Left renal pelvis (tissue), 4 donors: ENCODE measurements around the gene PPM1H. TPM values are rescaled to one million over a fixed set of nuclear protein-coding genes. Genes with fewer than 3 reads are reported as not detected.
"Not testable (repeated sequence)": the region's sequence is repeated elsewhere in the genome, so short reads cannot be mapped to it uniquely, and the experiment has no call there.

Source experiments
- DNase-seq, 4 donors: peaks; one replicate each; pipeline ENCODE4 v3.0.0-alpha.2; 2013; ENCODE audit warnings: low read depth in 4 of 4, low spot score in 3 of 4
- polyA plus RNA-seq, 4 donors: library from polyadenylated mRNA; unstranded; fragments of 120-200 nt; gene quantifications; one replicate each; pipeline ENCODE4 v1.2.1, GENCODE V29; 2013; ENCODE audit not compliant: insufficient read length in 4 of 4

Gene PPM1H
- polyA plus RNA-seq, 4 donors: 4.1 to 30.8 (median 28.2) TPM

GRCh38 chr12:62948123-62948522 is 13.2 kb upstream of the PPM1H start:
- no peak for DNase-seq

- no peak for DNase-seq
Measured at GRCh38 chr12:62947364-62947763, 12.4 kb upstream of the PPM1H start.

- DNase-seq: no peak
Measured at GRCh38 chr12:62943779-62944395, 8.9 kb upstream of the PPM1H start.

GRCh38 chr12:62942316-62942715 is 7.4 kb upstream of the PPM1H start:
- DNase-seq: not testable (repeated sequence)

GRCh38 chr12:62934239-62934798 is 631 bp downstream of the PPM1H start:
- no peak for DNase-seq

DNA sequence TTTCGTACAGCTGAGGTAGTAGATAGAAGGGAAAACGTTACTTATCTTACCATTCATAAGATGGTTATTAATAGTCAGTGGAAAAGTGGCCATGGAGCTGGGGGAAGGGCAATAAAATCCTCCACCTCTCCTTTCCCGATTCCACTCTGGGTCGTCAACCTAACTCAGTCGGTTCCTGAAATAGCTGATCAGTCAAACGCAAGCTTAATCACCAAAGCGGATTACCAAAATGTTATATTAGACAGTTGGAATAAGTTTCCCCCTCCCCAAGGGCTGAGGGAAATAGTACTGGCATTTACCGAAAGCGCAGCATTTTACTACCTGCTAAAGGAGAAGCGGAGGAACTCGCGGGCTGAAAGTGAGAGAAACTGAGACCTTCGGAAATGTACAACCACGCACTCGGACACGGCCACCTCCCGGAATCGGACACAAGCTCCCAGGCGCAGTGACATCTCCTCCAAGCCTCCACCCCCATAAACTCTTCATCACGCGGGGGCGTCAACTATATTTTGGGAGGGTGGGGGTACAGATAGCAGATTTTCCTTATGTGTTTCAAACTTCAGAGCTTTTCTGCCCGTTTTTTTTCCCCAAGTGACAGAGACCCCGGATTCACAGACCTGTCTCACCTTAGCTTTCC is 1.2 kb downstream of the PPM1H start:
- DNase-seq: no peak

DNA sequence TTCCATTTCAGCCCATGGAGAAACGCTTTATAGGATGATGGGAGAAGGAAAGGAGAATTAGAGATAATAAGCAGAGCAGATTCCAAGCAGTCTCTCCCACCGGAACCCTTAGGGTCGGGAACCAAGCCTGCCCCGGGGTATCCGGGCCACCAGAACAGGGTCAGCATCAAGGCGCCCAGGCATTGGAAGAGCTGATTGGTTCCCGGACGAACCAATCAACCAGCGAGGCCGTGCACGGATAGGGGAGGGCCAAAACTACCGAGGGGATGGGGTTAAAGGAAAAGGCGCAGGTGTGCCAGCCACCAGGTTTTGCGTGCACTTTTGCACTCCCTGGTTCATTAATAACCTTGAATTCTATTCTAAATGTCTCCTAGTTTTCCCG is 1.7 kb downstream of the PPM1H start:
- DNase-seq: no peak

- no peak for DNase-seq
Measured at GRCh38 chr12:62931477-62931876, 3.5 kb downstream of the PPM1H start.

DNA sequence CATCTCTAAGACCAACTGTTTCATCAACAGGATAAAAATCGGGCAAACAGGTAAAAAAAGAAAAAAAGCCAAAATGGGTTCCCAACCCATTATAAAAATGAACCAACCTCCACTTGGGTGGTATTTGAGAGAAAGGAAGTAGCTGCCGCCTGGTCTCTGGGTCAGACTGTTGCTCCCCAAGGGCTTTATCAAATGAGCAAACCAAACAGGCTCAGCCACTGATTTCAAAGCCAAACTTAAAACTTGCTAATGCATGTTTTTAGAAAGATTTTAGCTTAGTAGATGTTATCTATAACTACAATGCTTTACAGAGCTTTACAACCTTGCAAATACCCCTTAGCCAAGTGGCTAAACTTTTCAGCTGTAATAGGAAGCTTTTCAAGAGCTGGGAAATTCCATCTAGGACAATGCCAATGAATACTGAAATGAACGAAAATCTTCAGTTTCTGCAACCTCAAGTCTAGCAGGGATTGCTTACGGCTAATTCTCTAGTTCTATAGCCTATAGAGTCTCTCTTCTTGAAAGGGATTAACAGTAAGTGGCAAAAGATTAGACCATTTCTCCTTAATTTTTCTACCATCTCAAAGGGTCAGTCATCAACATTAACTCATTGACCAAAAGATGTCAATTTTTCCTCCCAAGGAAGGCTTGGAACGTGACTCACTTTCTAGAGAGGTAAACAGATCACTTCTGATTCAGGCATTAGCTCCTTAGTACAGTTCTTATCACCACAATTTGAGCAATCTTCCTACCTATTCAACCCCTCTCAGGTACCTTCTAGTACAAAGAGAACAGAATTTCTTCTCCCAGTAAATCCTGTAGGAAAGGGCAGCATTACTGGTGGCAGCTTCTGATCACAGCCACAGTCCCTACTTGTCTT is 4.2 kb downstream of the PPM1H start:
- DNase-seq: no peak

- no peak for DNase-seq
Measured at GRCh38 chr12:62928632-62929031, 6.3 kb downstream of the PPM1H start.

- no peak for DNase-seq
Measured at GRCh38 chr12:62925680-62926079, 9.3 kb downstream of the PPM1H start.

DNA sequence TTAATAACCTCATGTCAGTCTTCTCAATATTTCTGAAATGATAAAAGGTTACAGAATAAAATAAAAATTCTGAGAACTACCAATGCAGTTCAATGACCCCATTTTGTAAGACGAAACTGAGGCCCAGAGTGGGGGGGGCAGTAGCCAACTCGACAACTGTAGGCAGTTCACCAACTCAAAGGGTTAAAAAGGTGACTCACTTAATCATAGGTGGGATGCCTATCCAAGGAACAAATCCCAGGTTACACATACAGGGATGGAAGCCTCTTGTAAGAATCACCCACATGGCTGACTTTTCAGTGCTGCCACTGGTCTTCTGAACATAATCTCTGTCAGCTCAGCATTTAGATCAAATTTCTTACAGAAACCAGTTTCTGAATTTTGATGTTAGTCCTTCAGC is 10.9 kb downstream of the PPM1H start:
- DNase-seq: no peak

DNA sequence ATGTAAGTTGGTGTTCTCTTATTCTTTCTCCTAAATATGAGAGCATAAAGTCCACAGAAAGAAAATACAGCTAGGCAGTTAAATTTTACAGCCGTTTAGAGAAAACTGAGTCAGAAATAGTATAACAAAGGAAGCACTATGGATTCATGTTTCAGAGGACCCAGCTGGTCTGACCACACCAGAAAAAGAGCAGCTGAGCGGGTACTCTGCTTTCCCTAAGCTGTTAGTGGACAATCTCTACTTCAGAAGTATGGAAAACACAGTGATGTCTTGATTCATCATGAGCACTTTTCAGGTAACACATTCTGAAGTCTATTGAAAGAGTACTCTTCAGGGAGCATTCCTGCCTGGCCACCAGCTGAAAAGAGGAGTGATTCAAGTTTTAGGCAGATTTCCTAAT is 12.4 kb downstream of the PPM1H start:
- DNase-seq: no peak

DNA sequence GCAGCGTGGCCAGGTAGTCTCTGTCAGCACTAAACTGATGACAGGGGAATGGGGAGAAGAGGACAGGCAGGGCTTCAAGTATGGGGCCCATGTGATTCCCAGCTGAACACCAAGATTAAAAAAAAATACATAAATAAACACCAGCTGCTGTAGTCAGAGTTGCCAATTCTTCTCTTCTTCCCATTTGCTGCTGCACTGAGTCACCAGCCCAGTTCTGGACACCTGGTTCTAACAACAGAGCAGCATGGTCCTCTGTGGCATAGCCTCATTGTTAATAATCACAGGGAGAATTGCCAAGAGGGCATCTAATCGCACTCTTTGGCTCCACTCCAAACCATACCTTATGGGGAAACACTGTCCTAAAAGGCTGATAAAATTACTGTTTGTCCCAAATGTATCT is 15.1 kb downstream of the PPM1H start:
- DNase-seq: no peak

DNA sequence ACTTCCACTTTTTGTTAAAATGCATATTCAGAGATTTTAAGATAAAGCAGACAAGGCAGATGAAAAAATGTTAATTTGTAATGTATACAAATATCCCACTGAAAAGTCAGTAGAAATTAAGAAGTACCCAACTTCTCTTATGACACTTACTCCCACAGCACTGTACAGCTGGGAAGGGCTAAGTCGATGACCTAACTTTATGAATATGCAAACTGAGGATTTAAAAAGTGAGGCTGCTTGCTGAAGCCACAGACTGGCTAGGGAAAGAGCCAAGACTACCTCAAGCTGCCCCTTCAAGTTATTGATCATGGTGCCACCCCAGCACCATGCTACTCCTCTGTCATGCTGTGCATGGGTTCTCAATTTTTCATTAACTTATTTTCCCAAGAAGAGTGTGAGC is 17.0 kb downstream of the PPM1H start:
- DNase-seq: no peak

DNA sequence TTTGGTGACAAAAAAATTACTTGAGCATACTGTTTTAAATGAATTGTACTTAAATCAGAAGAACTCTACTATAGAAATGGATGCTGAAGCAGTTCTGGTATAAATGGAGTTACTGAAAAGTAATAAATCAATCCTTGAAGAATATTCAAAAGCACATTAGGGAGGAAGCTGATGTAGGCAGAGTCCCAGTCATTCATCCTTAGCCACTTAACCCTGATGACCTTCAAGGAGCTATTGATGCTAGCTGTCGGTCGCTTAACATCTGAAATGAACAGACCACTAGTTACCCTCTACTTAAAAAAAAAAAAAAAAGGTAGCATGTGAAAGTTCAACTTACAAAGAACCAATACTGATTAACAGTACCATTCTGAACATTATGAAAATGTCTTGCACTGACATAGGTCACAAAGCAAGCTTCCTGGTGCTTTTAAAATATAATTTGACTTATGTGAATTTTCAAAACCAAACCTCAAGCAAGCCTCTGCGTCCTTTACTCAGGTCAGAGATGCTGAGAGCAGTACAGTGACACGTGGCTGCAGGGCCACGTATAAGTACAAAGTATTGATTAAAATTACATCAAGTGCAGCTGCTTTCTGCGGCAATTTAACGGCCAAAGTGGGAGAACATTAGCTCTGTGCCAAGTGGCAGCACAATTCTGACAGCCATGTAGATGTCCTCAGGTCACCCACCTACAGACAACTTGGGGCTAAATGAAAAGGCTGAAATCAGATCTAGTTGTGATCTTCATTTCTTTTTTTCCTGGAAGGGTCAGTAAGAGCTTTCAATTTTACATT is 18.1 kb downstream of the PPM1H start:
- no peak for DNase-seq

GRCh38 chr12:62915204-62915529 is 19.8 kb downstream of the PPM1H start:
- DNase-seq: no peak

DNA sequence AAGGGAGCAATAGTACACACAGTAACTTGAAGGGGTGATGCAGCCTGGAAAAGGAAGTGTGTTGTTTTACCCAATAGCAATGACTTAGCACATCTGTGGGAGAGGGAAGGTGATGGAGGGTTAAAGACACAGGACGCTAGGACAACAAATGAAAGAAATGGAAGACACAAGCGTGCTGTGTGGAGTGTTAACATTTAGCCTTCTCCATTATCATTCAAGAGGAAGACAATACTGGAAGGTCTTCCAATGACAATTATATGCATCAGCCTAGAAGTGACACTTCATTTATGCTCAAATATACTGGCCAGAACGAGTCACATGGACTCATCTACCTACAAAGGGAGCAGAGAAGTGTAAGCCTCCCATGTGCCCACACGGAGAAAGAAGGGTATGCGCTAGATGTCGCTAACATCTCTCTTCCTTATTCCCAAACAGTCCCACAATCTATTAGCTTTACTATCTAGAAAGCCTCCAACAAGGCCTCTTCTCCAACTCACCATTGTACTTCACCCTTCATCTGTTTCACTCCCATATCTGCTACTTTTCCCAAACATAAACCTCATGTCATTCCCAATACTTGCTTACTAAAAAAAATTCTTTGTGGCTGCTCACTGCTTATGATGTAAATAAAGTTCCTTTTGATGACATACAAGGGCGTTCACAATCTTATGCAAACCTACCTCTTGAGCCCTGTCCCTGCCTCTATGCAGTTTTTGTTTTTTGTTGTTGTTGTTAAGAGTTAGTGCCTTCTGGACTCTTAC is 20.3 kb downstream of the PPM1H start:
- DNase-seq: no peak

GRCh38 chr12:62913380-62913779 is 21.6 kb downstream of the PPM1H start:
- no peak for DNase-seq

- no peak for DNase-seq
Measured at GRCh38 chr12:62912644-62913043, 22.3 kb downstream of the PPM1H start.
